MCF 10A (cell line): ENCODE measurements around the gene HDAC11. TPM values are rescaled to one million over a fixed set of nuclear protein-coding genes. Genes with fewer than 3 reads are reported as not detected.

Experiments used
- BruUV-seq: library from RNA; stranded (reverse); fragments of 400-500 nt; replicated peaks from 2 replicates; lab custom pipeline; 2021; lab: Mats Ljungman, UMichigan
- CTCF ChIA-PET: fragments of 300-600 bp; sonication (Branson Sonifier 250); formaldehyde crosslinking; extraction: SDS; loops from one replicate; lab custom pipeline; 2021; ENCODE audit warnings: antibody characterized with exemption, inconsistent platforms; lab: Yijun Ruan, JAX
- POLR2A ChIA-PET: fragments of 300-600, 350-650 bp; sonication (Branson Sonifier 250); formaldehyde crosslinking; extraction: SDS; loops from one replicate; lab custom pipeline; 2020; ENCODE audit warnings: antibody characterized with exemption, inconsistent platforms; lab: Yijun Ruan, JAX
- DNase-seq: peaks from one replicate; pipeline ENCODE4 v3.0.0-alpha.2; 2018; ENCODE audit not compliant: unreplicated experiment
- H3K27ac Mint-ChIP-seq: one replicate; pipeline ENCODE4 v1.8.0; 2022; ENCODE audit warnings: mild to moderate bottlenecking, low read depth, mixed read lengths; ENCODE audit not compliant: unreplicated experiment
- H3K27me3 Mint-ChIP-seq: one replicate; pipeline ENCODE4 v1.8.0; 2022; ENCODE audit warnings: mixed read lengths; ENCODE audit not compliant: insufficient read depth, unreplicated experiment
- H3K36me3 Mint-ChIP-seq: one replicate; pipeline ENCODE4 v1.8.0; 2022; ENCODE audit warnings: mild to moderate bottlenecking, moderate library complexity, mixed read lengths; ENCODE audit not compliant: insufficient read depth, unreplicated experiment
- H3K4me1 Mint-ChIP-seq: one replicate; pipeline ENCODE4 v1.8.0; 2022; ENCODE audit warnings: mixed read lengths; ENCODE audit not compliant: insufficient read depth, unreplicated experiment
- H3K4me3 Mint-ChIP-seq: one replicate; pipeline ENCODE4 v1.8.0; 2022; ENCODE audit warnings: mild to moderate bottlenecking, moderate library complexity, mixed read lengths; ENCODE audit not compliant: unreplicated experiment
- H3K9me3 Mint-ChIP-seq: one replicate; pipeline ENCODE4 v1.8.0; 2022; ENCODE audit warnings: mixed read lengths; ENCODE audit not compliant: unreplicated experiment
- CTCF ChIP-seq: fragments of 200-600 bp; IDR thresholded peaks from one replicate; pipeline ENCODE4 v1.8.0; 2022; ENCODE audit warnings: antibody characterized with exemption, mild to moderate bottlenecking; ENCODE audit not compliant: unreplicated experiment
- intact Hi-C: fragments of 100-400 bp; cut with micrococcal nuclease; formaldehyde crosslinking; loops from 2 replicates; pipeline ENCODE4 v1.14.1; 2022
- total RNA-seq: library from RNA; stranded (reverse); gene quantifications from 2 replicates; pipeline ENCODE4 v1.2.3, GENCODE V29; 2022

HDAC11 gene
- total RNA-seq, 1 experiment from 2014 or later, result 8.7 TPM

GRCh38 chr3:13544951-13545651 is 65.0 kb downstream of the HDAC11 start:
- ChIA-PET CTCF (interaction anchor here (0.8 to 1.1 kb wide), 2 partner anchors 103 to 1473 kb away, joined by 3 to 6 read pairs; no protein-coding TSS in a partner anchor), POLR2A (interaction anchor here (1.1 kb wide), 1 partner anchor 38 kb away, joined by 3 read pairs; no protein-coding TSS in a partner anchor)
- no peak overlapping the region for H3K4me3 Mint-ChIP-seq
- no peak for TF ChIP-seq CTCF
- H3K27ac Mint-ChIP-seq, result peak overlapping the region; percentile 74
- H3K36me3 Mint-ChIP-seq, result no peaks in the 10 kb centered on the region
- no peak for DNase-seq
- no TSS peak for BruUV-seq
- no peaks in the 10 kb centered on the region for H3K27me3 Mint-ChIP-seq
- intact Hi-C loops, result loop anchor here (5.0 kb wide), 1 partner anchor 57 kb away; no protein-coding TSS in a partner anchor
- peaks cover 7% of the 10 kb centered on the region for H3K9me3 Mint-ChIP-seq
- H3K4me1 Mint-ChIP-seq, result peaks cover 33% of the 10 kb centered on the region

GRCh38 chr3:13545952-13546454 is 65.9 kb downstream of the HDAC11 start:
- no TSS peak for BruUV-seq
- peaks cover 3% of the 10 kb centered on the region for H3K9me3 Mint-ChIP-seq
- peaks cover 33% of the 10 kb centered on the region for H3K4me1 Mint-ChIP-seq
- H3K4me3 Mint-ChIP-seq, result no peak overlapping the region
- H3K27me3 Mint-ChIP-seq, result no peaks in the 10 kb centered on the region
- intact Hi-C loops, result no loop called here
- ChIA-PET CTCF (no interaction called here), POLR2A (interaction anchor here (0.6 to 2.4 kb wide), 2 partner anchors 13 to 308 kb away, joined by 3 to 5 read pairs; no protein-coding TSS in a partner anchor)
- no peak overlapping the region for H3K27ac Mint-ChIP-seq
- H3K36me3 Mint-ChIP-seq, result no peaks in the 10 kb centered on the region
- no peak for DNase-seq
- TF ChIP-seq CTCF, result no peak

- H3K27me3 Mint-ChIP-seq, result no peaks in the 10 kb centered on the region
- peaks cover under 1% of the 10 kb centered on the region for H3K36me3 Mint-ChIP-seq
- H3K4me3 Mint-ChIP-seq, result no peak overlapping the region
- DNase-seq, result no peak
- H3K27ac Mint-ChIP-seq, result no peak overlapping the region
- CTCF ChIA-PET, result interaction anchor here (0.5 kb wide), 1 partner anchor 62 kb away, joined by 3 read pairs; no protein-coding TSS in a partner anchor
- H3K4me1 Mint-ChIP-seq, result peaks cover 33% of the 10 kb centered on the region
- TF ChIP-seq CTCF, result no peak
- no TSS peak for BruUV-seq
- intact Hi-C loops, result no loop called here
- H3K9me3 Mint-ChIP-seq, result no peaks in the 10 kb centered on the region
- POLR2A ChIA-PET, result interaction anchor here (0.6 to 2.4 kb wide), 2 partner anchors 13 to 307 kb away, joined by 3 to 5 read pairs; no protein-coding TSS in a partner anchor
Observed at GRCh38 chr3:13546667-13547171, 66.6 kb downstream of the HDAC11 start.
